OCI-LY7 (cell line): ENCODE data around the gene PAEP. TPM values are rescaled to one million over a fixed set of nuclear protein-coding genes. Genes with fewer than 3 reads are reported as not detected.

Experiments
- BruUV-seq: library from RNA; stranded (reverse); fragments of 400-500 nt; replicated peaks from 2 replicates; lab custom pipeline; 2021; lab: Mats Ljungman, UMichigan
- CTCF ChIA-PET: fragments of 300-600 bp; sonication (Branson Sonifier 250); formaldehyde crosslinking; loops from one replicate; lab custom pipeline; 2022; ENCODE audit warnings: antibody characterized with exemption; ENCODE audit not compliant: unreplicated experiment; lab: Charles Lee
- POLR2A ChIA-PET: fragments of 300-600 bp; sonication (Branson Sonifier 250); formaldehyde crosslinking; loops from one replicate; lab custom pipeline; 2022; ENCODE audit warnings: antibody characterized with exemption; lab: Charles Lee
- DNase-seq: peaks from one replicate; pipeline ENCODE4 v3.0.0-alpha.2; 2015; ENCODE audit warnings: low spot score
- H2AFZ ChIP-seq: fragments of 200-600 bp; sonication (generic), shearing (Covaris generic); 2 replicates; pipeline ENCODE4 v1.6.1; 2014; ENCODE audit warnings: mild to moderate bottlenecking, antibody characterized with exemption, low read length, moderate library complexity
- H3K27ac ChIP-seq: fragments of 200-600 bp; sonication (generic); 2 replicates; pipeline ENCODE4 v1.5.1; 2014; ENCODE audit warnings: mixed run types, low read depth, mild to moderate bottlenecking, moderate library complexity, low read length, inconsistent platforms; ENCODE audit not compliant: poor library complexity, severe bottlenecking
- H3K36me3 ChIP-seq: fragments of 200-600 bp; sonication (generic); 2 replicates; pipeline ENCODE4 v1.6.1; 2014; ENCODE audit warnings: mild to moderate bottlenecking, antibody characterized with exemption, low read length, moderate library complexity, mixed read lengths; ENCODE audit not compliant: insufficient read depth
- H3K4me1 ChIP-seq: fragments of 200-600 bp; sonication (generic); 2 replicates; pipeline ENCODE4 v1.5.1; 2014; ENCODE audit warnings: mild to moderate bottlenecking, low read length; ENCODE audit not compliant: insufficient read depth, poor library complexity, severe bottlenecking
- H3K4me2 ChIP-seq: fragments of 200-600 bp; sonication (generic); 2 replicates; pipeline ENCODE4 v1.6.1; 2014; ENCODE audit warnings: mild to moderate bottlenecking, low read length
- H3K4me3 ChIP-seq: fragments of 200-600 bp; sonication (generic); 2 replicates; pipeline ENCODE4 v1.5.1; 2014; ENCODE audit warnings: mild to moderate bottlenecking, low read depth, low read length; ENCODE audit not compliant: poor library complexity, severe bottlenecking
- H3K79me2 ChIP-seq: fragments of 200-600 bp; sonication (generic); 2 replicates; pipeline ENCODE4 v1.6.1; 2016; ENCODE audit warnings: low read depth, mild to moderate bottlenecking, low read length, moderate library complexity, mixed read lengths; ENCODE audit not compliant: insufficient read depth
- H3K9me2 ChIP-seq: fragments of 200-600 bp; sonication (generic); 2 replicates; pipeline ENCODE4 v1.6.1; 2016; ENCODE audit warnings: mild to moderate bottlenecking, low read length, mixed read lengths; ENCODE audit not compliant: insufficient read depth
- H3K9me3 ChIP-seq: fragments of 200-600 bp; sonication (generic); 2 replicates; pipeline ENCODE4 v1.6.1; 2014; ENCODE audit warnings: mild to moderate bottlenecking, mixed run types, low read length, mixed read lengths
- H4K20me1 ChIP-seq: fragments of 200-600 bp; sonication (generic); 2 replicates; pipeline ENCODE4 v1.6.1; 2014; ENCODE audit warnings: mild to moderate bottlenecking, antibody characterized with exemption, low read length, moderate library complexity, mixed read lengths; ENCODE audit not compliant: insufficient read depth
- CTCF ChIP-seq: fragments of 200-600 bp; sonication (generic); conservative IDR thresholded peaks from 2 replicates; pipeline ENCODE4 v1.5.1; 2014; ENCODE audit warnings: mild to moderate bottlenecking, antibody characterized with exemption, low read length, moderate library complexity, mixed read lengths
- EZH2phosphoT487 ChIP-seq: fragments of 200-600 bp; sonication (generic); IDR thresholded peaks from 2 replicates; pipeline ENCODE4 v1.6.1; 2018; ENCODE audit warnings: low read depth, borderline replicate concordance, mild to moderate bottlenecking, mixed run types, antibody characterized with exemption, low read length, moderate library complexity, mixed read lengths
- intact Hi-C: fragments of 100-400 bp; cut with micrococcal nuclease; formaldehyde crosslinking; loops from one replicate; pipeline ENCODE4 v1.10.0; 2022; ENCODE audit not compliant: unreplicated experiment
- total RNA-seq, 2 experiments: library from RNA; depleted of rRNA in 1 of 2; stranded (reverse); fragments of >200 nt in 1 of 2; shearing (Covaris generic) in 1 of 2; gene quantifications; 2 replicates each; pipeline ENCODE4 v1.2.3, GENCODE V29; 2014 to 2022

The PAEP gene
- total RNA-seq, 2 experiments from 2014 or later = not detected

DNA sequence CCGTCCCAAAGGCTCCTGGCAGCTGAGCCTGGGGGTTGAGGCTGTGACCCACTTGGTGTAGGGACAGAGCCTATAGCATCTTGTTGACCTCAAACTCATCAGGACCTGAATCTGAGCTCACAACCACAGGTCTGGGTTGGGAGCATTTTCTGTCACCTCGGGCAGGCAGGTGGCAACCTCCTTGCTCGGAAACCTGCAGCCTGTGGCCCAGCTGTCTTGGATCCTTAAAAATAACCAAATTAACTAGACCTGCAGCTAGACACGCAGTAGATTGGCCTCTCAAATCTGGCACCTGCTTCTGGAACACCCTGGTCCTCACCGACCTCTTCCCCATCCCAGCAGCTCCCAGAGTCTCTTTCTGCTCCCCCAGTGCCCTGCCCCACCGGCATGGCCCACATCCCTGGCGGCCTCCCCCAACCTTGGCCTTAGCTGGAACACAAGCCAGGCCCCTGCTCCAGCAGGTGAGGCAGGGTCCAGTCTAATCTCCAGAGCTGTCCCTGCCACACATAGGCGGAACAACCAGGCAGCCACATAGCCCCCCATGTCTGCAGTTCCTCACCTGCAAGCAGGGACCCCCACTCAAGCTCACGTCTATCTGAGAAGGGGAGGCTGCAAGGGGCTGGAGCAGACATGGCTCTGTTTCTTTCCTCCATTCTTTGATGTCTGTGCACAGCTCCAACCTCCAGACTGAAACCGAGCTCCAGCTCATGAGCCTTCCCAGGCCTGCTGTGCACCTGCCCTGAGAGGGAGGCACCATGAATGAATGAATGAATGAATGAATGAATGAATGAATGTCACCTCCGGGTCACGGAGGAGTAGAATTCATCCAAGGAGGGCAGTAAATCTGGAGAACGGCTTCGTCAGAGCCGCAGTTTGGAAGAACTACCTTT lies 28.3 kb downstream of the PAEP start:
- H3K9me2 ChIP-seq = no peaks in the 10 kb centered on the region
- no peak overlapping the region for H3K4me2 ChIP-seq
- H3K4me3 ChIP-seq = no peak overlapping the region
- no peak overlapping the region for H3K27ac ChIP-seq
- BruUV-seq = no TSS peak
- no peak for DNase-seq
- no peaks in the 10 kb centered on the region for H4K20me1 ChIP-seq
- POLR2A ChIA-PET = no interaction called here
- H3K36me3 ChIP-seq = no peaks in the 10 kb centered on the region
- no peak for TF ChIP-seq CTCF
- no peak for TF ChIP-seq EZH2phosphoT487
- no peaks in the 10 kb centered on the region for H3K4me1 ChIP-seq
- H2AFZ ChIP-seq = no peak overlapping the region
- CTCF ChIA-PET = no interaction called here
- intact Hi-C loops = no loop called here
- no peaks in the 10 kb centered on the region for H3K79me2 ChIP-seq
- no peaks in the 10 kb centered on the region for H3K9me3 ChIP-seq

GRCh38 chr9:135590486-135591079 lies 29.0 kb downstream of the PAEP start:
- H4K20me1 ChIP-seq = no peaks in the 10 kb centered on the region
- H3K79me2 ChIP-seq = no peaks in the 10 kb centered on the region
- ChIA-PET CTCF (no interaction called here), POLR2A (no interaction called here)
- no peaks in the 10 kb centered on the region for H3K4me1 ChIP-seq
- no peak overlapping the region for H3K27ac ChIP-seq
- BruUV-seq = no TSS peak
- no peak for TF ChIP-seq CTCF
- TF ChIP-seq EZH2phosphoT487 = no peak
- no peak overlapping the region for H3K4me3 ChIP-seq
- no peaks in the 10 kb centered on the region for H3K9me2 ChIP-seq
- DNase-seq = no peak
- no peaks in the 10 kb centered on the region for H3K36me3 ChIP-seq
- H2AFZ ChIP-seq = no peak overlapping the region
- no peaks in the 10 kb centered on the region for H3K9me3 ChIP-seq
- intact Hi-C loops = no loop called here
- H3K4me2 ChIP-seq = no peak overlapping the region
